Adipose tissue (tissue), 3 donors: ENCODE measurements around the gene TM4SF20. TPM values are rescaled to one million over a fixed set of nuclear protein-coding genes. Genes with fewer than 3 reads are reported as not detected.

Experiments used
- H3K27ac ChIP-seq: one replicate; pipeline ENCODE4 v1.5.1; 2013; ENCODE audit warnings: low read depth, low read length
- WGBS, 3 donors: extraction: QIAGEN DNeasy Blood & Tissue Kit; methylation state at CpG; one replicate each; pipeline ENCODE4 v1.1.7; 2013; 5-methylcytosine and 5-hydroxymethylcytosine counted together
- polyA plus RNA-seq, 3 donors: library from polyadenylated mRNA; stranded (reverse); fragments of 200-250 nt; gene quantifications; one replicate each; pipeline ENCODE4 v1.2.3, GENCODE V29; 2013
- donor health status: healthy with polysubstance abuse.
- donor health status: Bipolar disorder and iron deficiency.
- donor health status: healthy.

TM4SF20 gene
- polyA plus RNA-seq, 3 donors: 0.05 to 0.22 (median 0.12) TPM

GRCh38 chr2:227337442-227337841 is 41.7 kb downstream of the TM4SF20 start:
- WGBS, 3 donors: 81 to 100% (median 91%) methylated on average over 2 of the region's 2 CpGs

DNA sequence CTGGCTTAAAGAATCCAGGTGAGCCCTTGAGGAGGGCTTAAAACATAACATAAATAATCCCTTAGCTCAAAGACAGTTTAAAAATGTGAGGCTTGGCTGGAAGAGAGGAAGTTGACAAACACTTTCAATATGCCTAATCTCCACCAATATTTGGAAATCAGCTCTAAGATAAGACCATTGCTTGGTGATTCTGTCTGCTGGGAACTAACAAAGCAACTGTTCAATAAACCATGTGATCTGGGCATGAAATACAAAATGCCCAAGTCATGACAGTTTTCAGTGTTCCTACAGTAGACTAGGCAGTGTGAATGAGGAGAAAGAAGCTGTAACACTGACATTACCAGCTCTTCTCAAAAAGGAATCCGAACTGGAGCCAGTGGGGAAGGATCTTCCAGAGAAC is 43.4 kb downstream of the TM4SF20 start:
- H3K27ac ChIP-seq: no peak overlapping the region
- 80 to 90% (median 88%) methylated on average over 1 of the region's 1 CpG for WGBS, 3 donors

More at GRCh38 chr2:227337442-227337841, 41.7 kb downstream of the TM4SF20 start:
- no peak overlapping the region for H3K27ac ChIP-seq

- 84 to 92% (median 90%) methylated on average over 6 of the region's 6 CpGs for WGBS, 3 donors
- H3K27ac ChIP-seq: no peak overlapping the region
These were observed 52.3 kb downstream of the TM4SF20 start for GRCh38 chr2:227326783-227327182.

DNA sequence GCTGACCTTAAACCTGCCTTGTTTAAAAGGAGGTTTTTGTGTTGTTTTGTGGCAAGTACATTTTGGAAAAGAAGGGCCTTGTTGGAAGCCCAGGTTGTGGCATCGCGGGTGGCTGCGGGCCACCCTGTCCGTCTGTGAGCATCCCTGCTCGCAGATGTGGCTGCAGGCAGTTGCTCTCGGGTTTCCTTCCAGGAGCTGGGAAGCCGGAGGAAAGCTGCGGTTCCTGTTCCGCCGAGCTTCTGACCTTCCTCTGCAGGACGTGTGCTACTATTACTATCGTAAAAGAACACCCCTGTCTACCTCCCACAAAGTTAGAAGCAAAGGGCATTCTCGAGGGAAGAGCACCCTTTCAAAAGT is 53.3 kb downstream of the TM4SF20 start:
- H3K27ac ChIP-seq: no peak overlapping the region
- 0 to 1% (median 0%) methylated on average over 13 of the region's 13 CpGs for WGBS, 3 donors

GRCh38 chr2:227324995-227325838 is 53.9 kb downstream of the TM4SF20 start, which contains the start of gene MFF:
Gene MFF, plus strand, starts transcription at chr2:227325251. Its CDS starts 5,415 bp downstream, at chr2:227330666.
- peak within 1 kb of the TSS; percentile 70 for H3K27ac ChIP-seq
- 0 to 9% (median 1%) methylated on average over 62 to 67 of the region's 67 CpGs for WGBS, 3 donors

- no peak overlapping the region for H3K27ac ChIP-seq
- 7 to 10% (median 10%) methylated on average over 6 of the region's 6 CpGs for WGBS, 3 donors
These were observed 54.5 kb downstream of the TM4SF20 start for GRCh38 chr2:227324642-227324994.

DNA sequence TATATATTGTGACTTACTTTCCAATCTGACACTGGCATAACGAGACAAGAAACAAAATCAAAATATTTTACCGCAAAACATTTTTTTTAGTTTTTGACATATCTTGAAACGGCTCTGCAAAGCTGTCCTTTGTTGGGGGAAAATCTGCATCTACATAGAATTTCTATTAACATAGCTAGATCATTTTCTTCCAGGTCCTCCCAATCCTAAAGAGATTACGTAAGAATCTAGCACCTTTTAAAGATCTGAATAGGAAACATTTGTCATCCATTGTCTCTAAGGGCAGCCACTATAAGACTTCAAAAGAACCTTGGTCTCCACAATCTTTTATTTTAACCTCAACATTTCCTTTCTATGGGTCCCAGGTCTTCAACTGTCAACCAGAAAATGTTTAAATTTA is 55.3 kb downstream of the TM4SF20 start:
- 97 to 99% (median 99%) methylated on average over 4 of the region's 4 CpGs for whole genome bisulfite sequencing, 3 donors
- no peak overlapping the region for H3K27ac ChIP-seq

DNA sequence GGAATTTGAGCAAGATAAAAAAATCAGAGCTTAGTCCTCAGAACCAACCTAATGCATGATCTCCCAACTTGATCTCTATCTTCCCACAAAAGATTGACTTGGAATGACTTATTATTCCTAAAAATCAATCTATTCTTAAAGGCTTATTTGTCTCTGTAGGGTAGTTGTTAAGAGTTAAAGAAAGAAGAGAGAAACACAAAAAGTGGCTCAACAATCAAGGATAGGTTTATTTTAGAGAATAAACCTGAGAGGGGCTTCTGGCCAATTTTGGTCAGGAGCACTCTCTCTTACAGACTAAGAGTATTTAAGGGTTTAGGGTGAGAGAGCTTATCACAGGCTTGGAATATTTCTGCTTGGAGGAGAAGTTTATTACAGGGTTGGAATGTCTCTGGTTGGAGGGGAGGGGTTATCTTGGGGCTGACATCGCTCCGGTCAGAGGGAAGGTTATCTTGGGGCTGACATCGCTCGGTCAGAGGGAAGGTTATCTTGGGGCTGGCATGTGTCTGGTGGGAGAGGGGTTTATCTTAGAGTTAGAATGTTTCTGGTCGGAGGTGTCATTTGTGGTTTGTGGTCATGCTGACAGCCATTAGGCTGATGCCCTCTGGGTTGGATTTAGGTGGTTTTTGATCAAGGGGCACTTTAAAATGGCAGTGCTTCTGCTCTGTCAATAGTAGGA is 56.4 kb downstream of the TM4SF20 start:
- WGBS, 3 donors: 84 to 96% (median 93%) methylated on average over 5 of the region's 5 CpGs
- H3K27ac ChIP-seq: no peak overlapping the region

DNA sequence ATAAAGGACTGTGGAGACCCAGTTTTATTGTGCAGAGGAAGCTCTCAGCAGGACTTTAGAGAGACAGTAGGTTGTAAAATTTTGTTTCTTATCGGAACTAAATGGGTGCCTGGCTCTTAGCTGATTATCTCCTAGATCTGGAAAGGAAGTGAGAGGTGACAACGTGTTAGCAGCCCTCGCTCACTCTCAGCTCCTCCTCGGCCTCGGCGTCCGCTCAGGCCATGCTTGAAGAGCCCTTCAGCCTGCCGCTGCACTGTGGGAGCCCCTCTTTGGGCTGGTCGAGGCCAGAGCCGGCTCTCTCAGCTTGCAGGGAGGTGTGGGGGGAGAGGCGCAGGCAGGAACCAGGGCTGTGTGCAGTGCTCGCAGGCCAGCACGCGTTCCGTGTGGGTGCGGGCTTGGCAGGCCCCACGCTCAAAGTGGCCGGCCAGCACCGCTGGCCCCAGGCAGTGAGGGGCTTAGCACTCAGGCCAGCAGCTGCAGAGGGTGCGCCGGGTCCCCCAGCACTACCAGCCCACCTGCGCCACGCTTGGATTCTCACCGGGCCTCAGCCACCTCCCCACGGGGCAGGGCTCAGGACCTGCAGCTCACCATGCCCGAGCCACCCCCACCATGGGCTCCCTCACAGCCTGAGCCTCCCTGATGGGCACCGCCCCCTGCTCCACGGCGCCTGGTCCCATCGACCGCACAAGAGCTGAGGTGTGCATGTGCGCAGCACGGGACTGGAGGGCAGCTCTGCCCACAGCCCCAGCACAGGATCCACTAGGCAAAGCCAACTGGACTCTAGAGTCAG is 58.6 kb downstream of the TM4SF20 start:
- no peak overlapping the region for H3K27ac ChIP-seq
- 87 to 92% (median 92%) methylated on average over 33 of the region's 33 CpGs for WGBS, 3 donors

DNA sequence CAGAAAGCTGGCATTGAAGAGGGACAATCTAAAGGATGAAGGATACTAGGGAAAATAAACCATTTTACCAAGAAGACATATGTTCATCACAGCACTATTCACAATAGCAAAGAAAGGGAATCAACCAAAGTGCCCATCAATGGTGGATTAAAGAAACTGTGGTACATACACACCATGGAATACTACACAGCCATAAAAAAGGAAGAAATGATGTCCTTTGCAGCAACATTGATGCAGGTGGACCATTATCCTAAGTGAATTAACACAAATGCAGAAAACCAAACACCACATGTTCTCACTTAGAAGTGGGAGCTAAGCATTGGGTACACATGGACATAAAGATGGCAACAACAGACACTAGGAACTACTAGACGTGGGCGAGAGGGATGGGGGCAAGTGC is 61.3 kb downstream of the TM4SF20 start:
- 88 to 95% (median 94%) methylated on average over 2 of the region's 2 CpGs for WGBS, 3 donors
- H3K27ac ChIP-seq: no peak overlapping the region

DNA sequence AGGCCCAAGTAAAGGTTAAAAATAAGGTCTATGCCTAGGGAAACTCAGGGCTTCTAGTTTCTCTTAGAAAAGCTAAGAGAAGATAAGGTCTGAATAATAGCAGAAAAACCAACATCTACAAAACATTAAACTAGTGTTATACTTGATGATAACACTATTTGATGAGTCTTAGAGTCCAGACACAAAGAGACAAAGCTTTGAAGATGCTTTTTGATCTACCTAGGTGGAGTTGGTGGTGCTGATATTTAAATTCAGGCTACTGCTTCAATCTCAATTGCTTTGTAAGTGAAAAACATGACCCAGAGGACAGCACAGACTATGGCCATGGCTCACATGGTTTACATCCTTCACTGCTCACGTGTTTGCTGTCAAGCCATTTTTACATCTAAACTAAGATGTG is 65.8 kb downstream of the TM4SF20 start:
- 89 to 97% (median 89%) methylated on average over 1 of the region's 1 CpG for WGBS, 3 donors
- no peak overlapping the region for H3K27ac ChIP-seq

DNA sequence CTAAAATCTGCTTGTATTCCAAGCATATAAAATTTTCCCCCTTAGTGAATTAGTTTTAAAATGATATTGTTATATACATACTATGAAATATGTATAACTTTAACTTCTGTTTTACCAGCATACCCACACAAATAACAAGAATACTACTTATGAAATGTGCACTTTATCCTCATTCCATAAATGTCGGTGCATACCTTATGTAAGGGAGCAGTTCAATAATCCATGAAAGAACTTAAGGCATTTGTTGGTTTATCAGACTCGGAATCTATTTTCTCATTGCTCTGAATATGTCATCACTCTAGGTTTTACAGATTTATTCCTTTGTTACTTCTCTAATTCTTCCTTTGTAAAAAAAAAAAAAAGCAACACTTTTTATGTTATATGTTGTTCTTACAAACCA is 66.5 kb downstream of the TM4SF20 start:
- H3K27ac ChIP-seq: no peak overlapping the region
- 44 to 71% (median 48%) methylated on average over 2 of the region's 2 CpGs for WGBS, 3 donors

Other genes with a start within 250 kb of the TM4SF20 start
- gene COL4A4, start 215.1 kb downstream of the TM4SF20 start, polyA plus RNA-seq: 1 to 10 TPM in 1 of 3 donors, under 1 TPM in 2; 0.18 to 1.6 (median 0.67) TPM
- gene COL4A3, start 214.7 kb downstream of the TM4SF20 start, polyA plus RNA-seq: under 1 TPM; 0.24 to 0.78 (median 0.56) TPM
- gene MFF, start 54.1 kb downstream of the TM4SF20 start, polyA plus RNA-seq: 10 to 100 TPM; 45.3 to 74.9 (median 54.9) TPM
- gene SCYGR1, start 8.6 kb upstream of the TM4SF20 start, polyA plus RNA-seq: not detected
- gene AGFG1, start 92.8 kb upstream of the TM4SF20 start, polyA plus RNA-seq: 100 to 1,000 TPM in 1 of 3 donors, 10 to 100 TPM in 2; 23.6 to 101 (median 68.2) TPM
- not detected for gene SCYGR2, start 219.6 kb upstream of the TM4SF20 start, polyA plus RNA-seq
- not detected for gene SCYGR3, start 235.5 kb upstream of the TM4SF20 start, polyA plus RNA-seq
- under 1 TPM in 1 of 3 donors, not detected in 2; 0.22 TPM for gene SCYGR4, start 238.2 kb upstream of the TM4SF20 start, polyA plus RNA-seq